ENCODE data around the gene ALPL.

Gene ALPL

GRCh38 chr1:21532496-21532895 is 23.3 kb downstream of the ALPL start:
- no peak for DNase-seq

- no peak for DNase-seq
Observed at GRCh38 chr1:21532992-21533534, 23.8 kb downstream of the ALPL start.

DNA sequence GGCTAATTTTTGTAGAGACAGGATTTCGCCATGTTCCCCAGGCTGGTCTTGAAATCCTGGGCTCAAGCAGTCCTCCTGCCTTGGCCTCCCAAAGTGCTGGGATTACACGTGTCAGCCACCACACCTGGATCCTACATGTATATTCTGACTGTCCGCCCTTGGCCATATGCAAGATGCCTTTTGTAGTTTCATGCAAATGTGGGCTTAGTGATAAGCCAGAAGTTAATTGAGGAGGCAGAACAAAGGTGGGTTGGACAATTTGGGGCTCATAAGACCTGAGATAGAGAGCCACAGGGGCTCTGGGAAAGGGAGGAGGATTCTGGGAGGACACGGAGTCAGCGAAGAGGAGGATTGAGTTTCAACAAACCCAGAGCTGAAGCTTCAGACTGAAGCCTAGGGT is 24.9 kb downstream of the ALPL start:
- DNase-seq, result no peak

DNA sequence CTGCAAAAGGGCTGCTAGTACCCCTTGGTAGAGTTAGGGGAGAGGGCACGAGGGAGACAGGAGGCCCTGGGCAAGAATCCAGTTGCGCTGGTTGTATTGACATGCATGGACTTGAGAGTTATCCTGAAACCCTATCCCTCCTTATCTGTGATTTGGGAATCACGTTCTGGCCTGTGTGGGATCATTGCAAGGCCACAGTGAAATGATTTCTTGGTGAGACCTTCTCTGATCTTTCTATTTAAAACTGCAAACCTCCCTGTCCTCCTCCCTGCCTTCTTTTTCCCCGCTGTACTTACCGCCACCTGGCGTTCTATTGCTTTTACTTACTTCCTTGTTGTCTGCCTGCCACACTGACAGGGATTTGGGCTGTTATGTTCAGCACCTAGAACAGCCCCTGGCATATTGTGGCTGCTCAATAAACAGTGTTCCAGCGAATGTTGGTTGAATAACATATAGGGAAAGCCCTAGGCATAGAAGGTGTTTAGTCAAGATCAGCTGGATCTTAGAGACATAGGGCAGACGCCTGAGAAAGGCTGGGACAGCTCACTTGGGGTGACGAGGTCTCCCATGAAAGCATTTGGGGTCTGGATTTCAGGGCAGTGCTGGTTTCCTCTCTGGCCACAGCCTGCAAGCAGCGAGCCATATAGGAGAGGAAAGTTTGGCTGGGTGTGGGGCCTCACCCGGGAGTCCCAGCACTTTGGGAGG is 25.6 kb downstream of the ALPL start:
- peak; percentile 6 for DNase-seq

- DNase-seq, result no peak
Observed at GRCh38 chr1:21536218-21536617, 27.0 kb downstream of the ALPL start.

GRCh38 chr1:21537511-21537931 is 28.3 kb downstream of the ALPL start:
- no peak for DNase-seq

GRCh38 chr1:21537932-21538630 is 28.9 kb downstream of the ALPL start:
- DNase-seq, result no peak

DNA sequence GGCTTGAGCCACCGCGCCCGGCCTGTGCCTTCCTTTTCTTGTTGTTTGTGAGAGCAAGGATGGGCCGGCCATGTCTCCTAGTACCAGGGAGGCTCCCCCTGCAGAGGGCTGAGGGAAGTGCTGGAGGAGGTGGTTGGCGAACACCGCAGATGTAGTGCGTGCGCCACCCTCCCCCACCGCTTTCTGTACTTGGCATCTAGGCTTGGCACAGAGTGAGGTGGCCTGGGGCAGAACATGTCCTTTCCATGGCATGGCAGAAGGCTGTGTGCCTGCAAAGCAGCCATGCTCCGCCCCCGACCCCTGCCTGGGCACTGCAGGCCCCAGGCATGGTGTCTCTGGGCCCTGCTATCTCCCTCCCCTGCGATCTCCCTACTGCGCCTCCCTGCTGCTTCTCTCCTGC is 30.7 kb downstream of the ALPL start:
- no peak for DNase-seq

DNA sequence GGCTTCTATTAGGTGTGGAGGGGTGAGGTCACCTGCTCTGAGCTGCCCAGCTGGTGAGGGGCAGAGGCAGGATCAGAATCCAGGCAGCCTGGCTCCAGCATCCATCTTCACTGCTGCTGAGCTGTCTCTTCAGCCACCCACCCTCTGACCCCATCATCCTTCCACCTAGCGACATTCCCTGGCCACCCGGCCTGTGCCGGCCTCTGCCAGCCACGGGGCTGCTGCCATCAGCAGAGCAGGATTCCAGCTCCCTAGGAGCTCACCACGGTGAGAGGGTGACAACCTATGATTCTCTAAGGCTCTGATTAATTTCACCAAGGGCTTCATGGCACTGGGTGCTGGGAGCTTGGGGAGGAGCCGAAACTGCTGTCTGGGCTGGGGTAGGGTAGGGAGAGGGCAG is 32.1 kb downstream of the ALPL start:
- no peak for DNase-seq

DNA sequence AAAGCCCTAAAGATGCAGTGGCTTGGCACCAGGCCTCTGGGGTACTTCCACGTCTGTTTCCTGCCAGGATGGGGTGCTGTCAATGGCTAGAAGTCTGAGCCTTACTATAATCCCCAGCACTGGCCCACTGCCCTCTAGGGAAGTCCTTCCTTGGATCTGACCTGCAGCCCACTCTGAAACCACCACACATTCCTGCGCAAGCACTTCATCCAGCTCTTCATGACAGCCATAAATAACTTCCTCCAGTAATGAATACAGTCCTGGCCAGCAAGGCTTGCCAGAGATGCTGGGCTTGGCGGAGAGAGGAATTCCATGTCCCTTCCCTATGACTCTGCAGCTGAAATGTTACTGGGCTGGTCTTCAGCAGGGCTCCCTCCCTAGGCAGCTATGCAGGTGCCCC is 32.6 kb downstream of the ALPL start:
- no peak for DNase-seq

DNA sequence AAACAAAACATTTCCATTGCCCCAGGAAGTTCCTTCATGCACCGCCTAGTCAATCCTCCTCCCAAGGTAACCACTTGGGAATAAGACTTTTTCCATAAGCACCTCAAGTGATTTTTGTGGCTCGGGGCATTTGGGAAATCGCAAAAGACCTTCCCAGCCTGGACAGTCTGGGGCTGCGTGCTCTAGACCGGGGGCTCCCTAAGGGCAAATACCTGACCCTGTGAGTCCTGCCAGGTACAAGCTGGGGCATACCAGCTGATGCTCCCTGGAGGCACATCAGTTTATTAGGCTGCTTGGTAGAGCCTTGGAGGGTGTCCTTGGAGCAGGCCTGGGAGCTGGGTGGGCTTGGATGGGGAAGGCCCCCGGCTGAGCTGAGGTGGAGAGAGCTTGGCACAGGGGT is 34.4 kb downstream of the ALPL start:
- DNase-seq, result no peak

GRCh38 chr1:21544095-21544494 is 34.9 kb downstream of the ALPL start:
- no peak for DNase-seq

DNA sequence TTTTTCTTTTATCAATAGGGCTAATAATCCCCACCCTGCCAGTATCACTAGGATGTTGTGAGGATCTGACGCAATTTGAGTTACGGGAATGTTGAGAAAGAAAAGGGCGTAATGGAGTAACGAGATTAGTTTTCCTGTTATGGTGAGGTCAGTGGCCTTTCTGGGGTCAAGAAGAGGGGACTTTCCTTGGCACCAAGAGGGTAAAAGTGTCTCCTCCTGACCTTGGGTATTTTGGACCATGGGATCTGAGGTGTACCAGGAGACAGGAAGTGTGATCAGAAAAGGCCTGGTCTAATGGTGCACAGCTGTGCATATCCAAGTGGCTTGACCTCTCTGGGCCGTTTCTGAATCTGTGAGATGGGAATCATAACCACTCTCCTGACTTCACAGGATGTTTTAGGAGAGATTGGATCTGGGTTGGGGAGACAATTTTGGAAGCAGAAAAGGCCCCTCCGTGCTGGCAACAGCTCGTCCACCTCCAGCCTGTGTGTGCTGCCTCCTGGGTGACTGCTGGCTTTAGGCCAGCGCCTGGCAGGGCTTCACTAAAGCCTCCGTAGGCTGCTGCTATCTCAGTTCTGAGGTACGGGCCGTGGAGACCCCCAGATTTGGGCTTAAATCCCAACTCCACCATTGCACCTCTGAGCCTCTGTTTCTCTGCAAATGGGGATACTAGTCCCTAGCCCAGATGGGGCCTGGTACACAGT is 37.1 kb downstream of the ALPL start:
- no peak for DNase-seq

- DNase-seq, result no peak
Observed at GRCh38 chr1:21547876-21548275, 38.7 kb downstream of the ALPL start.

- no peak for DNase-seq
Observed at GRCh38 chr1:21550097-21550496, 40.9 kb downstream of the ALPL start.

GRCh38 chr1:21550866-21551475 is 41.7 kb downstream of the ALPL start:
- DNase-seq, result no peak

GRCh38 chr1:21552715-21553114 is 43.5 kb downstream of the ALPL start:
- DNase-seq, result peak; percentile 10

GRCh38 chr1:21553116-21553926 is 44.1 kb downstream of the ALPL start:
- no peak for DNase-seq

DNA sequence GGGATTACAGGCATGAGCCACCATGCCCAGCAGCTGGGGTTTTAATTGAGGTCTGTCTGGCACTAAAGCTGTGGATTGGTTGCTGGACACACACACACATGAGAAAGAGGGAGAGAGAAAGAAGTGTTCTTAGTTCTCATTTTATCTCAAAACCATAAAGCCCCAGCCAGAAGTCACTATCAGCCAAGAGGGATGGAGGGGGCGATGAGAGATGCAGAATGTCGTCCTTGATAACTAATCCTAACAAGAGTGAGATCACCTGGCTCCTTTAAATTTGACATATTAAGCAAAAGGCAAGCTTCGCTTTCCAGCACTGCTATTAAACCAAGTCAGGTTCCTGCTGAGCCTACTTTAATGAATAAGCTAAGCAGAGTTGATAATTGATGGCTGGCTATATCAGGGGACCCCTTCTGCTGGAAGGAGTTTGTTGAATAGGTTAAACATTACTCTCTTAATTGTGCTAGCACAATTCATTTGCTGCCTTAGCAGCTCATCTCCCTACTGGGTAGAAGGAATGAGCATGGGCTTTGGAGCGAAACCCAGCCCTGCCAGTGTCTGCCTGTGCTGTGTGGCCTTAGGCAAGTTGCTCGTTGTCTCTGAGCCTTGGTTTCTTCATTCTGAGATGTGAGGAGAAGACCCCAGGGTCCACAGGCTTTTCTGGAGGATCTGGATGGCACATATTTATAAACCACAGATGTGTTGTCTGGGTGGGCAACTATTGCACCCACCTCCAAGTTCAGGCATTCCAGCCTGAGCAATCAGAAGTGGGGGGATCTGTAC is 50.8 kb downstream of the ALPL start:
- DNase-seq, result no peak

DNA sequence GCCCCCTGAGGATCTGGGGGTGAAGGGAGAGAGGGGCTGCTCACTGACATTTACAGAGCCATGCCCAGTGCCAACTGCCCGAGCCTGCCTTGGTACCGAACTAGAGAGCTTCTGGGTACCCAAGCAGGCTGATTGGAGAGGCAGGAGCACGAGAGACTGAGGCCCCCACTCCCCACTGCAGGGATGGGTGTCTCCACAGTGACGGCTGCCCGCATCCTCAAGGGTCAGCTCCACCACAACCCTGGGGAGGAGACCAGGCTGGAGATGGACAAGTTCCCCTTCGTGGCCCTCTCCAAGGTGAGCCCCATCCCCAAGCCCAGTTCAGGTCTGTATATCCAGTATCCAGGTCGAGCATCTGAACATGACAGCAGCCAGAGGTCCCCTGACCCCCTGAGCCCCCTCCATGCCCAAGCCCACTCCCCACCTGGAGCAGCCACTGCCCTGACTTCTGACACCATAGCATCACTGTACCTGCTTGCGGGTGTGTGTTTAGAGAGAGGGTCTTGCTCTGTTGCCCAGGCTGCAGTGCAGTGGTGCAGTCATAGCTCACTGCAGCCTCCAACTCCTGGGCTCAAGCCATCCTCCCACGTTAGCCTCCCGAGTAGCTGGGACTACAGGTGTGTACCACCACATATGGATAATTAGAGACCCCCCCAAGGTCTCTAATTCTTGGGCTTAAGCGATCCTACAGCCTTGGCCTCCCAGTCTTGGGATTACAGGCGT is 51.9 kb downstream of the ALPL start:
- DNase-seq, result no peak

- no peak for DNase-seq
Observed at GRCh38 chr1:21562896-21563295, 53.7 kb downstream of the ALPL start.
